GM21390 (cell line): ENCODE measurements around the gene MKLN1.
"Not testable (repeated sequence)": the region's sequence is repeated elsewhere in the genome, so short reads cannot be mapped to it uniquely, and the experiment has no call there.

ENCODE experiments used
- ATAC-seq: cut with Tn5 transposase; IDR thresholded peaks from one replicate; pipeline ENCODE4 v1.9.1; 2021; ENCODE audit not compliant: unreplicated experiment

MKLN1 gene

DNA sequence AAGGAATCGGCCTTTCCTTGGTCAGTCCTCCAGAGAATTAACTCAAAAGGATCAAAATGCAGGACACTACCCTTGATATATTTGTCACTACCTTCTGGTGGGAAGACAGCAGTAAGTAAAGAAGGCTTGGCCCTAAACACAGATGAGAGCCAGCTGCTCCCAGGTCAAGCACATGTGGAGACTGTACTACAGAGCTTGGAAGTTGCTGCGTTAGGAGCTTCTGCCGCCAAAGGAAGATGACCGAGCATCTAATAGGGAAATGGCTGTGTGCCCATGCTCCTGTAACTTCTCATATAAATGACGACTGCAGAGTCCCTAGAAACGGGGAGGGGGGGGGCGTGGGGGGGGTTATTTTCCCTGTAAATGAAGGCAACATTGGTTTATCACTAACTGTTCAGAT lies 169.8 kb downstream of the MKLN1 start:
- no peak for ATAC-seq

DNA sequence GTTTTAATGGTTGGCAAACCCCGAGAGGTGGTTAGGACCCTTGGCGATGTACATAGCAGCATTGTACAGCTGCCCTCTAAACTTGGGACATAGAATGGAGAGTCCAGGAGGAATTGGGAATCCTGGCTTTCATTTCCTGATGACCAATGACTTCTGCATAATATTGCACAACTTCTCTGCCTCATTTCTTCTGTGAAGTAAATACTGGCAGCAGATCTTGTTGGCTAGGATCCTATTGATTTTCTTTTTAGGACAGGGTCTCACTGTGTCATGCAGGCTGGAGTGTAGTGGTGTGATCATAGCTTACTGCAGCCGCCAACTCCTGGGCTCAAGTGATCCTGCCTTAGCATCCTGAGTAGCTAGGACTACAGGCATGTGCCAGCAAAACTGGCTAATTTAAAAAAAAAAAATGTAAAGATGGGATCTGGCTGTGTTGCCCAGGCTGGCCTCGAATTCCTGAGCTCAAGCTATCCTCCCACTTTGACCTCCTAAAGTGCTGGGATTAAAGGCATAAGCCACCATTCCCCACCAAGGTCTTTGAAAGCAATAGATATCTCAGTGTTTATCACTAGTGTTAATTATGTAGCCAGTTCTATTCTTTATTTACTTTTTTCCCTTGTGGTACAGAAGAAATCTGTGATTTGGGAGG lies 170.7 kb downstream of the MKLN1 start:
- no peak for ATAC-seq

DNA sequence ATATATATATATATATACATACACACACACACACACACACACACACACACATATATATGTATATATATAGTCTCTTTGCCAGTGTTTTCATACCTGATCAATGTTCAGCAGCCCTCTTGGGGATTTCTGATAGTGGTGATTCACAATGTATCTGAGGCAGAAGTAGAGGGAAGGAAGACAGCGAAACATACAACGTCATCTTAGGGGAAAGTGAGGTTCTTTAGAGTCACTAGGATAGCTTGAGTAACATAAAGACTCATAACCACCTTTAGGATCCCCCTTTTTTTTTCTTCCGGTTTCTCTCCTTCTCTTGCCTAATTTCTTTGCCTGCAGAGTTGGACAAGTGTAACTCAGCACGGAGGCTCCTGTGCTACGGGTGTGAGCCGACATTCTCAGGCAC lies 172.1 kb downstream of the MKLN1 start:
- no peak for ATAC-seq

DNA sequence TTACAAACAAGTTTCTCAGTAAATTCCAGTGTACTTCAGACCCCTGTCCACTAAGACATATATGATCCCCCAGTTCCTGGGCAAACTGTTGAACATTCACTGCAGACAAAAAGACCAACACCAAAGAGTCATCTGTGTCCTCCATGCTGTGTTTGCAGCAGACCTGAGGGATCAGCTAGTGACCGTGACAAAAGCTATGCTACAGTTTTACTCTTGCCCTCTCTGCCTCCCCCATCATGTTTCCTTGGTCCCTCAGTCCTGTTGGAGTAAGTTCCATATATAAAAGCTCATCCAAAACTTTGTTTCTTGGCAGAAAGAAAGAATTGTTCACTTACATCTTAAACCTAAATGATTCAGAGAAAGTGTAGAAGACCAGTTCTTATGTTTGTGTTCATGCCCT lies 172.7 kb downstream of the MKLN1 start:
- ATAC-seq = no peak

DNA sequence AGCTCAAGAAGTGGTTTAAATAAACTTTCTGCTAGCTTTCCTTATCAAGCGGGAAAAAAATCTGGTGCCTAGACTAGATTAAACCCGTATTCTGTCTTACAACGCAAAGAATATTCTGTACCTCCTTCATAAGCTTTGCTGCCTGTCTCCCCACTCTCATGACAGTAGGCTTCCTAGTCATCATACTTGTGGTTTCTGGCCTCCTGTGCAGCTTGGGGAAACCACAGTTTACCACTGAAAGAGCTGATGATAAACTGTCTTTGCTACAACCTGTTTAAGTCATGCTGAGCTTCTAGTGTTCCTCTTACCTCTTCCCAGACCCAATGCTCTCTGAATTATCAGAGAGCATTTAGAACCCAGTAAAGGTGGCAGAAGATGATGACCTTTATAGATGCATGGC lies 173.7 kb downstream of the MKLN1 start:
- peak; percentile 82 for ATAC-seq

DNA sequence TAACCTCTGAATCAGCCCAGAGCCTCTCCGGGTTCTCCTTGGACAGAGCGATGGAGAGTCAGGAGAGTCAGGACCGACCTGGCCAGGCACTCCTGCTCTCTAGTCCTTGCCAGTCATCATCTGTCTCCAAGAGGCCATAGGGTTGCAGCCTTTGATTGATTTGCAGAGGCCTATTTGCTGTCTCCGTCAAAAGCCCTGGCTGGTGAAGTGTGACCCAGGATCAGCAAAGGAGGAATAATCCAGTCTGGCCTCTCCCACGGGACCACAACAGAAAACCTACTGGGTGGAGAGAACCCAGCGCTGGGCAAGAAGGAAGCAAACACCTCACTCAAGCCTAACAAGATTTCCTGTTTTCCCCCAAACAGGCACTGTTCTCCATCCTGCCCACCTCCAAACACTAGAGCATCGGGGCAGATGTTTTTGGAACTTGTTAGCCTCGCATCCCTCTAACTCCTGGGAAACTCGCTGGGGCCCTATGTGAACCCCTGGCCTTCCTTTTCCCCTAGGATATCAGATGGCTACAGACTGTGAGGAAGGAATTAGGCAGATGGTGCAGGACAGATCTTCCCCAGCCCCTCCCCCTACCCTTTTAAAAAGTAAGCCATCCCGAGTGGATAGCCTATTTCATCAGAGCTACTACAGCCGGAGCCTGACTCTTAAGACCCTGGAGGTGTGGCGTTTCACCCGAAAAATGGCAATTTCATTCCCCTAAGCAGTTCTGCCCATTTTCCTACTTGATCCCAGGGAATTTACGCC lies 174.4 kb downstream of the MKLN1 start:
- no peak for ATAC-seq

DNA sequence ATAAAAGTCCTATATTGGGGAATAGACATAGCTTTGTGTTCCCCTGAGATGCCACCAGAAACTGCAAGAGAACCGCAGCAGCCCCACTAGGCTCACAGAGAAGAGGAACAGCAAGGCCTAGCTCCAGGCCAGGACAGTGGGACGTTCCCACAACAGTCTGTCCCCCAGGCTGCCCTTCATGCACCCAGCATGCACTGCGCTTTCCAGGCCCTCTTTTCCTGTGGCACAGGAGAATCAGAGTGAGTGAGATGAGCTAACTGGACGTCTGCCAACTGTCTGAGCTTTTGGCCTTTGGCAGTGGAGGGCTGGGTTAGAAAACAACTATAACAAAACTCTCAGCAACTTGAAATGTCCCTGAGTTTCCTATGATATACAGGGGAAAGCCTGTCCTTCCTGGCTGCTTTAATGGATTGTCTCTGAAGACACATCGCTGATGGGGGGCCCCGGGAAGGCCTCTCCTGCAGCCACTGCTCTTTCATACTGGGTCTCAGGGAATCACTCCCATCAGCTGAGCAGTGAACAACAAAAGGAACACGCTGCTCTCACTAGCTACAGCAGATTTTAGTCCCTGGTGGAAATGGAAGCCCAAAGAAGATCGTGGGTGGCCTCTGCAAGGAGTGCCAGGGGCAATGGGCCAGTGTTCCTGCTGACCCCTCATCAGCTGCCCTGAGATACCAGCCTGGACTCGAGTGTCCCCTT lies 175.3 kb downstream of the MKLN1 start:
- ATAC-seq = no peak

DNA sequence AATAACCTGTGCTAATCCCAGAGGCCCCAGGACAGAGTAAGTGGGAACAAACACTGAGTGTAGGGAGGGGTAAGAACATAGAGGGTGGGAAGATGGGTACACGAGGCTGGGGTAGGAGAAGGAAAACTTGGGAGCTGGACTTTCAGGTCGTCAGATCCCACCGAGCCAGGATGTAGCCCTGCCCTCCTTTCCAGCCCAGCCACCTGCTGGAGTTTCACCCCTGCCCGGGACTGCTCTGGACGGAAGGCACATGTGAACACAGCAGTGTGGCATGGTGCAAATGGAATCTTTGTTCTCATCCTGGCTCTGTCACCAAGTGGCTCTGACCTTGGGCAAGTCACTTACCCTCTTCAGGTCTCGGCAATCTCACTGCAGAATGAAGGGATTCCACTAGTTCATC lies 176.0 kb downstream of the MKLN1 start:
- no peak for ATAC-seq

DNA sequence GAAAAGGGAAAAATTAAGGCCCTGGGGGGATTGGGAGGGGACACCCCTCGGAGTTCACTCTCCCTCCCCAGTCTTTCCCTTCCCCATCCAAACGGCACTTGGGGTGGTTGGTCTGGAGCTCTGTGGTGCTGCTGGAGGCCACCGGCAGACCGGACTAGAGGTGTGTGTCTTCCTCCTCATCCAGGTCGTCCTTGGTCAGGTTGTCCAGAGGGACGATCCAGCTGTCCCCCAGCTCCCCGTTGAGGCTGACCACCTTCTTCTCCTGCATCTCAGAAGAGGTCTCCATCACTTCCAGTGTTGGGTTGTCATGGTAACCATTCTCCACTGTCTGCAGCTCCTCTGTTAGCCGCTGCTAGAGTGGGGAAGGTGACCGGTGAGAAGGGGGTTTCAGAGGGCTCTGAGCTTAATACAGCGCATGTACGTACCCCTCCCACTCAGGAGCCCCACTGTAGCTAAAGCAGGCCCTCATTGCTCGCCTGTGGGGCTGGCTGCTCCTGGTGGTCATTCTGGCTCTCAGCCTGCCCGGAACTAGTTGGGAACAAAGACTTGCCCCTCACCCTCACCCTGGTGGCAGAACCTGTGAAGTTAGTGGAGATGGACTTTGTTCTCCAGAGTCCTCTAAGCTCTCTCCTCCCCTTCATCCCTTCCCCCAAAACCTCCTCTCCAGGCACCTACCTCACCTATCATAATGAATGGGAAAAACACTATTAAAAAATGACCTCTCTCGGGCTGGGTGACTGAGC lies 176.7 kb downstream of the MKLN1 start:
- no peak for ATAC-seq

DNA sequence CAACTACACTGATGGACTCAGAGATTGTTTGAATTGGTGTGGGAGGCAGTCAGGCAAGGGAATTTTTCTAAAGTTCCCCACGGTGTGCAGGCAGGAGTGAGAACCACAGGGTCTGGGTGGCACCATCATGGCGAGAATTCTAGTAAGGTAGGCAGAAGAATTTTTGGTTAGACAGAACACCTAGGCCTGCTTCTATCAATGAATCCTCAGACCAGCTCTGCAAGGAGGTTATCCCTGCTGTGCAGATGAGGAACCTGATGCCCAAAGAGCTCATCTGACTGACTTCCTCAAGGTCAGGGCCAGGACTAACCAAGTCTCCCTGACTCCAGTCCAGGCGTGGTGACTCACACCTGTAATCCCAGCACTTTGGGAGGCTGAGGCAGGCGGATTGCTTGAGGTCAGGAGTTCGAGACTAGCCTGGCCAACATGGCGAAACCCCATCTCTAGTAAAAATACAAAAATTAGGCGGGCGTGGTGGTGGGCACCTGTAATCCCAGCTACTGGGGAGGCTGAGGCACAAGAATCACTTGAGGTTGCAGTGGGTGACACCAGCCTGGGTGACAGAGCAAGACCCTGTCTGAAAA lies 177.5 kb downstream of the MKLN1 start:
- ATAC-seq = not testable (repeated sequence)

DNA sequence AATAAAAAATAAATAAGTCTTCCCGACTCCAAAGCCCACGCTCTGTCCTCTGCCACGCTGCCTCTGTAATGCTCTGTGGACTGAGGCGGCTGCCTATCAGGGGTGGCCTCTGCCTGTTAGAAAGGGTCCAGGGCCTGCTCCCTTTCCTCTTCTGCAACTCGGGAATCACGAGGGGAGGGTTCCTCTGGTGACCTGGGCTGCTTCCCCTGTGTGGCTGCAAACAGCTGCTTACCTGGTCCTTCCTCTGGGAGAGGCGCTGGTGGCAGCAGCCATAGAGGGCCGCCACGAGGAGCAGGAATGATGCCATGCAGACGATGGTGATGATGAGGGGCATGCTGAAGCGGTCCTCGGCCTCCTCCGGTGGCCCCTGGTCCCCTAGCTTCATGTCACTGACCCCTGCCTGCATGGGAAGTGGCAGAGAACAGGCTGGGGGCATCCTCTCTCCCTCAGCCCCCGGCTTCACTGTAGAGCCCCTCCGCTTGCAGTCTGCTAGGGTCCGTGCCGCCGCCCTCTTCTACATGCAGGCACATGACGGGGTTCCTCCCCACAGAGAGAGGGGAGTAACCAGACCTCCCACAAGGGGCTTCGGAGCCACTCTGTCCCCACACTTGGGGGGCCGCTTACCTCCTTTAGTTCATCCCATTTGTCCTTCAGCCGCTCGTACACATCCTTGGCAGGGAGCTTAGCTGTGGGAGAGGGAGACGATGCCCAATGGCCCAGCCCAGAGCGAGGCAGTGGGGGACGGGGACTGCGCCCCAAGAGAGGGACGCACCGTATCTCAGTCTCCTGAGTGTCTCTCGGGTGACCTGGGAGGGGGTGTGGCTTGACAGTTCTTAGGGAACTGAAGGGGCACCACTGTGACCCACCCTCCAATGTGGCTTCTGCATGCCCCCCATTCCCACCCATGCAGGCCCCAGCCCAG lies 178.2 kb downstream of the MKLN1 start:
- ATAC-seq = no peak

DNA sequence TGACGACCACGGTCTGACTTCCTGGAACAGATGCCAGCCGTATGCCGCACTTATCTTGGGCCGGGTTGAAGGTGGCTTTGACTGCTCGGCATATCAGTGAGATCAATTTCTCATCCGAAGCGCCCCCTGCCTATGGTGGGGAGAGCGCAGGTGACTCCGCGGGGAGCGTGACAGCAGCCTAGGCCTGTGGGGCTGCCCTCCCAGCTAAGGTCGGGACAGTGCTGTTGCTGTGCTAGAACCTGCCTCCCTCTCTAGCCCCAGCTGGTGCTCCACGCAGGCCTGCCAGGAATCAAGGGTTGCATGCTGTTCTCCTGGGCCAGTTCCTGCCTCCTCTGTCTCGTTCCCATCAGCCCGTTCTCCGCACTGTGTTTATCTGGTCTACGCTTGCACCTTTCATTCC lies 178.9 kb downstream of the MKLN1 start:
- no peak for ATAC-seq

DNA sequence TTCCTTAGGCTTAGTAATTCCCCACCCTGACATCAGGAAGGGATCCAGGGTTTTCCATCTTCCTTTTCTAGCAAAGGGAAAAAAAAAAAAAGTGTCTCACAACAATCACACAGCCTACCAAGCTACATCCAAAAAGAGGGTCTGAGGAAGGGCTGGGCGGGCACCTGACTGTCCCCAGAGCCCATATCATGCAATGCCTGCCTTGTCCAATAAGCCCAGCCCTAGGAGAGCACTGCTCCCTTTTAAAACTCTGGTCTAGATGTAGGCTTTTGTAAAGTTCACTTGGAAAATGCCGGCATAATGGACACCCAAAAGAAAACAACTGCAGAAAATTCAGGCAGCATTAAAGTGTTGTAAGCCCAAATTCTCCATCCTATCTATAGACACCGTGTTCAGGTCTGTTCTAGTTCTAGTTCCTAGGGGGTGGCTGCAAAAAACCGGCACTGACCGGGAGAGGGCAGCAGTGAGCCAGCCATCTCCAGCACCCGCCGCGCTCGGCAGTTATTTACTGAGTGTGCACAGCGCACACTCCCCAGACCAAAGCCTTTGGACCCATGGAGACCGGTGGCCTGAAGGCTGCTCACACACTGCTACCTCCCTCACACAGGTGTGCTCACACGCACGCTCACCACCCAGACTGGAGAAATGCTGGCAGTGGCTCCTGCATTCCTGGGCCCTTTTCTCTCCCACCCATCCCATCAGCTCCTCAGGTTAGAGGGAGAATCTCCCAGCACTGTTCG lies 180.1 kb downstream of the MKLN1 start:
- ATAC-seq = peak; percentile 61

DNA sequence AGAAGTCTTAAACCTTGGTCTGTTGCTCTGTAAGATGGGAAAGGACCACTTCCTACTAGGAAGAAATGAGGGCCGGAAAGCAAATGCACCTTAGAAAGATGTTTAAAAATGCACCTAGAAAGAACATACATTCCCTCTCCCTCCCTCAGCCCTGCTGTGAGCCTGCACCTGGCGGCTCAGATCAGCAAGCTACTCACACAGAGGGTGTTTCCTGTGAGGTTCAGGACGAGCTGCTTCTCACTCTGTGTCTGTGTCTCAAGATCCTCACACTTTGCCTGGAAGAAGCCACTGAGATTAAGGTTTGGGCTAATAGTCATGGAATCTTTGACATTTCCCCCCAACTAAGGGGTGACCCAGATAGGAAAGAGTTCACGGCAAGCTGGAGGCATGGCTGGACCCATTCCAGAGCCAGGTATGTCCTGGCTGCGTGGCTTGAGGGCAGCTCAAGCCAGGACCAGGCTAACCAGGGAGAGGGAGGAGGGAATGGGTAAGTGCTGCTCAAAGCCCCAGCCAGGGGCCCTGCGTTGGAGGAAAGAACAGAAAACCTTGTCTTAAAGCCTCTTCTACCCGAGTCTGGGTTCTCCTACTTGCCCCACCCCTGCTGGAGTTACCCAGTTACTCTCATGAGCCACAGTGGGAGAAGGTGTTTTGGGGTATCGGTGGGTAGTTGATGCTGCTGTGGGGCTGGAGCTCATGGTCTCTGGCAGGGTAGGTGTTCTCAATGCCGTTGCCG lies 181.2 kb downstream of the MKLN1 start:
- no peak for ATAC-seq

DNA sequence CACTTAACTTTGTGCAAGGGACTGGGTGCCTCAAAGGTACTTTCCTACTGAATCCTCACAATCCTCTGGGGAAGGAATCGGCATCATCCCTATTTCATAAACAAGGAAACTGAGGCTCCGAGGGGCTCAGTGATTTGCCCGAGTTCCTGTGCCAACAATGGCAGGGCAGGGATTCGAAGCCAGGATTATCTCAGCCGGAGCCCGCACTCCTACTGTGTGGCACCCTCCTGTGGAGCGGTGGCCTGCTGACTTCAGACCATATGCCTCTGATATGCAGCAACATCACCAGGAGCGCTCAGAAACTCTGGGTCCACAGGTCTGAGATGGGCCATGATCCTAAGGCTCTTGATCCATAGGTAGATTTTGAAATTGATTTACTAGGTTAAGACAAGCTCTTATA lies 182.1 kb downstream of the MKLN1 start:
- ATAC-seq = no peak

DNA sequence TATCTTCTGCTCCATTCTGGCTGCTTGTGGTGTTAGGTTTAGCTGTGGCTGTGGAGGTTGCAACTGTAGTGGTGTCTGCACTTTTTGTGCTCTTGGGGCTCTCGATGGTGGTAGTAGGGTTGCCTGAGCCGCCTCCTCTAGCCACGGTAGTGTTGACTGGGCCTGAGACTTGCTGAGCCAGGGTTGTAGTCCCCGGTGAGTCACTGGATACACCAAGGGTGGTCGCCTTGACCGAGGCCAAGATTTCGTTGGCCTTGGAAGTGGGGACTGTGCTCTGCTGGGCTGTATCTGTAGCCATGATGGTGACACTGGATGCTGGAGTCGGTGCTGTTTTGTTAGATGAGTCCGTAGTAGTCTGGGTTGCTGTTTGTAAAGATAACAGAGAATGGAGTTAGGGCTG lies 183.4 kb downstream of the MKLN1 start:
- ATAC-seq = no peak

DNA sequence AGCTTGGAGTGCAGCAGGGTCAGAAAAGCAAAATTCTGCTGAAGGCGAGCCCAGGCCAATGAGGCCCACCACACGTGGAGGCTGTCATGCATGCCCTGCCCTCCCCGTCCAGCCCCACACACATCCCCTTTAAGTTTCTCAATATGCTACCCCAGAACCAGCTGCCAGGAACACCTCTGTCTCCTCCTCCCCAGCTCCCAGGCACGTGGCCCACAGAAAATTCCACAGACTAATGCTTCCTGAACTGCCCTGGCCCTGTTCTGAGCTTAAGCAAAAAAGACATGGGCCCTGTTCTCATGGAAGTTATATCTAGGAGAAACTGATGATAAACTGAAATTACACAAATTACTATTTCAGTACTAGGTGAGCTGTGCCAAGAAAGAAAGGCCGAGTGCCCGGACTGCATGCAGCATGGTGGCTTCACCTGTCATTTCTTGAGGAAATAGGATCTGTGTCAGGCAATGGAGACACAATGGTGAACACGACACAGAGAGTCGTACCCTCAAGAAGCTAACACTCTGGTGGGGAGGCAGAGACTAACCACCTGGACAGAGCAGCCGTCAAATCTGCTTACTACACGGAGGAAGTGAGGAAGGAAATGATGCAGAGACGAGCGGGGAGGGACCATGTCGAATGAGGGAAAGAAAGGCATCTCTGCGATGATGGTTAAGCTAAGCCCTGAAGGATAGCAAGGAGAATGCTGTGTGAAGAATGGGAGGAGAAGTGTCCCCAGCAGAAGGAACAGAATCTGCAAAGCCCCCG lies 184.3 kb downstream of the MKLN1 start:
- no peak for ATAC-seq
